ENCODE results near the gene HSBP1.

DNA sequence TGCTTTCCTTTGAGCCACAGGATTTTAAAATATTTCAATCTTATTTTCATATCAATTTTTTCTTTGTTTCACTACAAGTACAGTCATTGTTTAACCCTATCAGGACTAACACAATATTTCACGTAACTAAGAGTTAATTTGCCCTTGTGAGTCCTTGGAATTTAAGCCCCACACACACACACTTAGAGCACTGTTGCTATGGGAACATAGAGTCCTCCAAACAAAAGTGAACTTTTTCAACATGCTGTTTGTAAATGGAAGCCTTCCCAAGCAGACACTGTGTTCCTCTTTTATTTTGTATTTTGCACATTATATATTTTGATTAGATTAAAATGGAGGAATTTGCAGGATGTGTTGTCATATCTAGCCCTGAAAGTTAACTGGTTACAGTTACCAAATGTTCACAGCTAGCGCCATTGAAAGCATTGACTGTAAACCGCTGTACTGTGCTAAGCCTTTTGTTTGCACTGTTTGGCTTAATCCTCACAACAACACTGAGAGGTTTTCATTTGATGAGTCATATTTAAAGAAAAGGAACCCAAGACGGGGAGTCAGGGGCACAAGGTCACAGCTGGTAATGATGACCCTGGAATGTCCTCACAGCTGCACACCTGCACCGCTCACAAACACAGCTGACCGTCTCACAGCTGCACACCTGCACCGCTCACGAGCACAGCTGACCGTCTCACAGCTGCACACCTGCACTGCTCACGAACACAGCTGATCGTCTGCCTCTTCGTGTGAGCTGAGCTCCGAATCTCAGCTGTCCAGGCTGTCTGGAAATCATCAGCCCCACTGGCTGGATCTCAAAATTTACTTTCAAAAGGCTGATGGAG, 6.3 kb downstream of the HSBP1 start:
- TF ChIP-seq HOXA7 (CRISPR knock-in tag; IDR thresholded peaks at IDR 0.05) (no peak), BHLHE40 (IDR thresholded peaks at IDR 0.05; ENCODE audit: low read depth, low read length) (no peak), GATA3 (IDR thresholded peaks at IDR 0.05; ENCODE audit: borderline replicate concordance) (no peak), MYC (IDR thresholded peaks at IDR 0.05; ENCODE audit: borderline replicate concordance, low read length) (no peak), CEBPB (IDR thresholded peaks at IDR 0.05) (no peak), NPAS2 (CRISPR knock-in tag; IDR thresholded peaks at IDR 0.05; ENCODE audit: borderline replicate concordance) (no peak), EP300 (IDR thresholded peaks at IDR 0.05) (no peak), HDAC2 (IDR thresholded peaks at IDR 0.05) (no peak)
- TF ChIP-seq, protein P1, sequence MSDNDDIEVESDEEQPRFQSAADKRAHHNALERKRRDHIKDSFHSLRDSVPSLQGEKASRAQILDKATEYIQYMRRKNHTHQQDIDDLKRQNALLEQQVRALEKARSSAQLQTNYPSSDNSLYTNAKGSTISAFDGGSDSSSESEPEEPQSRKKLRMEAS (IDR thresholded peaks at IDR 0.05): no peak
- TF ChIP-seq, protein P2, sequence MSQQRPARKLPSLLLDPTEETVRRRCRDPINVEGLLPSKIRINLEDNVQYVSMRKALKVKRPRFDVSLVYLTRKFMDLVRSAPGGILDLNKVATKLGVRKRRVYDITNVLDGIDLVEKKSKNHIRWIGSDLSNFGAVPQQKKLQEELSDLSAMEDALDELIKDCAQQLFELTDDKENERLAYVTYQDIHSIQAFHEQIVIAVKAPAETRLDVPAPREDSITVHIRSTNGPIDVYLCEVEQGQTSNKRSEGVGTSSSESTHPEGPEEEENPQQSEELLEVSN (IDR thresholded peaks at IDR 0.05; ENCODE audit: borderline replicate concordance, low read depth): no peak
- TF ChIP-seq, protein P3, sequence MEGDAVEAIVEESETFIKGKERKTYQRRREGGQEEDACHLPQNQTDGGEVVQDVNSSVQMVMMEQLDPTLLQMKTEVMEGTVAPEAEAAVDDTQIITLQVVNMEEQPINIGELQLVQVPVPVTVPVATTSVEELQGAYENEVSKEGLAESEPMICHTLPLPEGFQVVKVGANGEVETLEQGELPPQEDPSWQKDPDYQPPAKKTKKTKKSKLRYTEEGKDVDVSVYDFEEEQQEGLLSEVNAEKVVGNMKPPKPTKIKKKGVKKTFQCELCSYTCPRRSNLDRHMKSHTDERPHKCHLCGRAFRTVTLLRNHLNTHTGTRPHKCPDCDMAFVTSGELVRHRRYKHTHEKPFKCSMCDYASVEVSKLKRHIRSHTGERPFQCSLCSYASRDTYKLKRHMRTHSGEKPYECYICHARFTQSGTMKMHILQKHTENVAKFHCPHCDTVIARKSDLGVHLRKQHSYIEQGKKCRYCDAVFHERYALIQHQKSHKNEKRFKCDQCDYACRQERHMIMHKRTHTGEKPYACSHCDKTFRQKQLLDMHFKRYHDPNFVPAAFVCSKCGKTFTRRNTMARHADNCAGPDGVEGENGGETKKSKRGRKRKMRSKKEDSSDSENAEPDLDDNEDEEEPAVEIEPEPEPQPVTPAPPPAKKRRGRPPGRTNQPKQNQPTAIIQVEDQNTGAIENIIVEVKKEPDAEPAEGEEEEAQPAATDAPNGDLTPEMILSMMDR (IDR thresholded peaks at IDR 0.05): no peak
- TF ChIP-seq, protein P4, sequence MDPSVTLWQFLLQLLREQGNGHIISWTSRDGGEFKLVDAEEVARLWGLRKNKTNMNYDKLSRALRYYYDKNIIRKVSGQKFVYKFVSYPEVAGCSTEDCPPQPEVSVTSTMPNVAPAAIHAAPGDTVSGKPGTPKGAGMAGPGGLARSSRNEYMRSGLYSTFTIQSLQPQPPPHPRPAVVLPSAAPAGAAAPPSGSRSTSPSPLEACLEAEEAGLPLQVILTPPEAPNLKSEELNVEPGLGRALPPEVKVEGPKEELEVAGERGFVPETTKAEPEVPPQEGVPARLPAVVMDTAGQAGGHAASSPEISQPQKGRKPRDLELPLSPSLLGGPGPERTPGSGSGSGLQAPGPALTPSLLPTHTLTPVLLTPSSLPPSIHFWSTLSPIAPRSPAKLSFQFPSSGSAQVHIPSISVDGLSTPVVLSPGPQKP (IDR thresholded peaks at IDR 0.05; ENCODE audit: low read depth, low read length): no peak
